IPS DF 4.7 (cell line): ENCODE data around the gene SIRT4.
"Not testable (repeated sequence)": the region's sequence is repeated elsewhere in the genome, so short reads cannot be mapped to it uniquely, and the experiment has no call there.

ENCODE experiments used
- DNase-seq: peaks from one replicate; pipeline ENCODE4 v3.0.0-alpha.2; 2013; ENCODE audit warnings: low spot score; ENCODE audit errors: extremely low read depth

The SIRT4 gene

GRCh38 chr12:120301962-120302815 lies at the start of gene SIRT4:
Gene SIRT4, plus strand, starts transcription at chr12:120302321. Its CDS starts 1,241 bp downstream, at chr12:120303562.
- peak; percentile 98 for DNase-seq

DNA sequence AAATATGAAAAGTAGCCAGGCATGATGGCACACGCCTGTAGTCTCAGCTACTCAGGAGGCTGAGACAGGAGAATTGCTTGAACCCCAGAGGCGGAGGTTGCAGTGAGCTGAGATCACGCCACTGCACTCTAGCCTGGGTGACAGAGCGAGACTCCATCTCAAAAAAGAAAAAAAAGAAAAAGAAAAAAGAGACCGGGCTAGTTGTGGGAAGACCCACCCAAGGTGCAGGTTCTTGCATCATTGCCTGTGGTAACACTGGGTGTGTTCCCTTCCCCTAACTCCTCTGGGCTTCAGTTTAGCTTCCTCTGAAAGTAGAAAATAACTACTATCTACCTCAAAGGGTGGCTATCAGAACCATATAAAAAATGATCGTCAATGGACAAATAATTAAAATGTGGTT lies 48.8 kb upstream of the SIRT4 start:
- not testable (repeated sequence) for DNase-seq

- no peak for DNase-seq
Measured at GRCh38 chr12:120254809-120255208, 47.3 kb upstream of the SIRT4 start.

GRCh38 chr12:120257041-120257821 lies 44.9 kb upstream of the SIRT4 start:
- DNase-seq = no peak

GRCh38 chr12:120258323-120258896 lies 43.7 kb upstream of the SIRT4 start:
- no peak for DNase-seq

- DNase-seq = no peak
Measured at GRCh38 chr12:120259418-120260202, 42.5 kb upstream of the SIRT4 start.

- DNase-seq = no peak
Measured at GRCh38 chr12:120260607-120261006, 41.5 kb upstream of the SIRT4 start.

DNA sequence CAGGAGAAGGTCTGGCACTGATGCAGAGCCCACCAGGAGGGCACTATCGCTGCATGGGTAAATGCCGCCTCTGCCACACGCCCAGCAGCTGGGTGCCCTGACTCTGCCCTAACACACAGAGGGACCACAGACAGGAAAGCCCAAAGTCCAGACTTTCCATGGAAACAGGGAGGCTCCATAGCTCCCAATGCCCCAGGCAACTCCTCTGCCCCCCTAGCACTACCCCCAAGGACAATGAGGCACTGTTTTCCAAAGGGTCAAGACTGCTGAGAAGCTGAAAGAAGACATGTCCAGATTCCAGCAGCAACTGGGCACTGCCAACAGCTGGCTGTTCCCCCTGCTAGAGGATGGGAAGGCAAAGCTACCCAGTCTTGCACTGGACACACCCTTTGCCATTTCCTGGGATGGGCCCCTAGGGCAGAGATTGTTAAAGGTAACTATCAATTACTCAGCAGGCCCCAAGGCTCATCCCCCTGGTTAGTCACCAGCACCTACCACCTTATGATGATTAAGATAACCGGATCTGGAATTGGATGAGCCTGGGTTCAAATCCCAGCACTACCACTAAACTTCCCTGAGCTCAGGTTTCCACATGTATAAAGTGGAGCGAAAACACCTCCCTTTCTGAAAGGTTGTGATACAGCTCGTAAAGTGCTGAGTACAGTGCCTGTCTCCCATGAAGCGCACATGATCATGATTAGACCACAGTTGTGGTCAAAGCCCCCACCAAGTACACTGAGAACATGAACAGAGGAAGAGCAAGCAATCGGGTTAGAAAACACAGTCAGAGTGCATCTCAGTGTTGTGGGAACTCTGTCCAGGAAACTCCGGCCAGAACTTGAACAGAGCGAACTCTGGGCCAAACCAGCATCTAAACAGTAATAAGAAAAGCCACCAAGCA lies 39.9 kb upstream of the SIRT4 start:
- no peak for DNase-seq

- no peak for DNase-seq
Measured at GRCh38 chr12:120262852-120263747, 39.0 kb upstream of the SIRT4 start.

GRCh38 chr12:120263748-120264085 lies 38.4 kb upstream of the SIRT4 start:
- no peak for DNase-seq

DNA sequence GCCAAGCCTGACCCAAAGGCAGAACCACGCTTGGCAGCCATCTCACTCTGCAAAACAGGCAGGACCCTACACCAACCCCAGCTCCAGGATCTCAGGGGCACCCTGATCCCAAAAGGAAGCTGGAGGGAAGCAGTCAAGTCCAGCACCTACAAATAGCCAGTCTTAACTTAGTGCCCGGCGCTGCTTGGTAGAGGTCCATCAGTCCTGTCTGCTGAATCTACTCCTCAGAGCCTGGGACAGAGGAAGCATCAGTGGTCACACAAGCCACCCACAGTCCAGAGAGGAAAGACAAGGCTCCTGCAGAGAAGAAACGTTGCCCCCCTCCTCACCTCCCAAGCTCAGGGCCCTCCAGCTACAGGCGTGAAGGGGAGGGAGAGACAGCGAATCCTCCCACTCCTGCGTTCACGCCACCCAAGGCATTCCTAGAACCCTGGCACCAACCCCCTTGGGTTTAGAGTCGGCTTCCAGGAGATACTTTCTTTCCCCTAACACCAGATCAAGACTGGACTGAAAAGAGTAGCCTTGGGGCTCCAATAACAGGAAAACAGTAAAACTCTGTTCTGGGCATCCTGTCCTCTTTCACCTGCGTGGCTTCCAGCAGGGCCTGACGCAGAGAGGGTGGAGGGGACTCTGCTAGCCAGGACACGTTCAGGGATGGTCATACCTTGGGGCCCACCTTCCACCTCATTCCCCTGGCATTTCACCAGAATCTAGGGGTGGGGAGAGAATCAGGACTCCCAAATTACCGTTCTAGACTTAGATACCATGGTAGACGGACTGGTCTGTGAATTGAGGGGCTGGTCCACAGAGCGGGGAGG lies 37.8 kb upstream of the SIRT4 start:
- no peak for DNase-seq

DNA sequence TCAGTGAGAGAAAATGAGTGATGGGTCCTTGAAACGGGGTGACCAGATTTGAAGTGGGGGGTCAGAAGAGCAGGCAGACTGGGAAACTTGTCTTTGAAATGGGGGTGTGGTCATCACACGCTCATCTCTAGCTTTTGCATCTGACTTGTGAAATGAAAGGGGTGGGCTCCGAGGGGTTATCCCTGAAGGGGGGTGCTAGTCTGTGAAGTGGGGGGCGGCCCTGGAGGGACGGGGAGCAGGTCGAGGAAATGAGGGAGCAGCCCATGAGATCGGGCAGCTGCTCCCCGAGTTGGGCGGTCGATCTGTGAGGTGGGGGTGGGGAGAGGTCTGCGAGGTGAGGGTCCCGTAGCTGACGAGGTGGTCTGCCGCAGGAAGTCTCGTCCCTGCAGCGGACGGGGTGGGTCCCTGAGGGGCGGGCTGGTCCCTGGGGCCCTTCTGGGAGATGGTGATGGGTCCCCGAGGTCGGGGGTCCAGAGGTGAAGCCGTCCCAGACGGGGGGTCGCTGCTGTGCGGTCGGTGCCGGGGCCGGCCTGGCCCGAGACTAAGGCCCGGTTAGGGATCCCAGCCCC lies 37.1 kb upstream of the SIRT4 start:
- no peak for DNase-seq

DNA sequence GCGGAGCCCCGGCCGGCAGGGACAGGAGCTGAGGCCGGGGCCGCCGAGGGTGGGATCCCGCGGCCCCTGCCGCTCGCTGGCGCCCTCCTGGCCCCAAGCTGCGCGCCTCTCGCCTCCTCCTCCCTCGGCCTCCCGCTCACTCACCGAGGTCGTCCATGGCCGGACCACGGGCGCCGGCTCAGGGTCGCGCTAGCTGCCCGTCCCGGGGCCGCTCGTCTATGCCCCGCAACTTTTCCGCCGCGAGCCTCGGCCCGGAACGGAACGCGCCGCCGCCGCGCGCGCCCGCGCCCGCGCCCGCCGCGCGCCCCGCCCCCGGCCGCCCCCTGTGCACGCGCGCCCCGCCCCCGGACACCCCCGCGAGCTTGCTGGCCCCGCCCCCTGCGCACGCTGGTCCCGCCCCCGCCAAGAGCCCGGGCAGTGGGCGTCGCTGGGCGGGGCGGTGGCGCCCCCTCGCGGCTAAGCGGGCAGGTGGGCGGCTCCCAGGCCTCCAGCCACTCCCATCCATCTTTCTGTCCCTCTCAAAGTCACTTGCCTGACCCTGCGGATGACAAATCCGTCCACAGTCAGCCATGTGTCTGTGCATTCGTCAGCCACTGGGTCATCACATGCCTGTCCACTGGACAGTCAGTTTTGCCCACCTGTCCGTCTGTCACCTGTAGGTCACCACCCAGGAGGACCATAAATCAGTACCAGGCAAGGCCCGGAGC lies 36.5 kb upstream of the SIRT4 start, which contains the start of gene PXN:
PXN (minus strand) TSS at position 258 of the 707 bp plus-strand sequence; CDS start at position 157, 101 bp downstream.
- DNase-seq = no peak

DNA sequence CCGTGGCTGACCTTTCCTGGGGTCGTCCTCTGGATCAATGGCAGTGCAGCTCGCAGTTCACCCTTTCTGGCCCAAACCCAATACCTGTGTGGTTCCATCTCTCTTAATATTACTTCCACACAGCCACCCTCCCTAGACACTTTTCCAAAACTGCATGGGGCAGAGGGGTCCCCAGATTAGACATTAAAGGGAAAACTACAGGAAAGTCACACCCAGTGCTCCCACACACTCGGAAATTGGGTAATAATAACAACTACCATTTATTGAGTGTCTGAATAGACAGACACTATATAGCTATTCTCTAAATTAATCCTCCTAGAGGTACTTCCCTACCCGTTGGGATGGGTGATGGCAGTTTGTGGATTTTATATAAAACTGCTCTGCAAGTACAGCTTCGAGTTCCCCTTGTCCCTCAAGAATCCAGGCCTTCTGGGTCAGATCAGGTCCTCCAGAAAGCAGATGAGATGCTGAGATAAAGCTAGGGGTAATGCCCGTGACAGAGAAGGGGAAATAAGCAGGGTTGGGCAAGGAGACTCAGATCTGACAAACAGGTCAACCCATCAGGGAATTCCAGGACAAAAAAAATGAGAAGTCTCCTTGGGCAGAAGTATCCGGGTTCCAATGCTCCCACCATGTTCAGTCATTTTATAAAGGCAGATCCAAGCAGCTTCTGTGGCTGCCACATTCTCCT lies 35.8 kb upstream of the SIRT4 start:
- no peak for DNase-seq

DNA sequence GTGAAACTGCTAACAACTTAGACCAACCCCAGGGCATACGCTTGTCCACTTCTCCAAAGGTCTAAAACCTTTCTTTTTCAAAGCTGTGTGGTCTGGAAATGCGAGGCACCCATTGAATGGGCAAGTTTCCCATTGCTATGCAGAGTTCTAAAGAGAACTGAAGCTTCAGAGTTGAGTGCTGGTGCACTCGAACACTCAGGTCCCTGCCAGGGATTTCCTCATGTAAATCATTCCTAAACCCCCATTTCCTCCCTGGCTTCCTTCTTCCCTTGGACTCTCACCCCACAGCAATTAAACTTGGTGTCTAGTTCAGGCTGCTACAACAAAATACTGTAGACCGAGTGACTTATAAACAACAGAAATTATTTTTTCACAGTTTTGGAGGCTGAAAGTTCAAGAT lies 34.4 kb upstream of the SIRT4 start:
- no peak for DNase-seq

- no peak for DNase-seq
Measured at GRCh38 chr12:120276734-120277133, 25.4 kb upstream of the SIRT4 start.
